ENCODE results near the gene MCHR2.

The MCHR2 gene

DNA sequence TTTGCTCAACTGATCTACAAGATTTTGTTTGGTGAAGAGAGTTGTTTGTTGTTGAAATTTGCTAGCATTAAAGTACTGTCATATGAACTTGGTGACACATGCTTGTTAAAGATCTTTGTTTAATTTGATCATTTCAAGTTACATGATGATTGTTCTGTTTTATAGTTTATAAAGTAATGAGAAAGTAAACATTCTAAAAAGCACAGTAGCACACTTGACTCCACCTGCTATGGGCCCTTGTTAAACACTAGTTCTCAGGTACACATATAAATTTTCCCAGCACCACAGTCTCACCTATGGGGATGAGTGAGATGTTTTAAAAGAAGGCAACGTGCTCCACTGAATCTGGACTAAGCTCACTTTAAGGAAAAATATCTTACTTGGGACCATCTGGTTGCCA is 14.1 kb downstream of the MCHR2 start:
- Mint-ChIP-seq H3K36me3 (ENCODE audit: low read depth) (no peaks in the 10 kb centered on the region), H3K4me1 (no peaks in the 10 kb centered on the region)

DNA sequence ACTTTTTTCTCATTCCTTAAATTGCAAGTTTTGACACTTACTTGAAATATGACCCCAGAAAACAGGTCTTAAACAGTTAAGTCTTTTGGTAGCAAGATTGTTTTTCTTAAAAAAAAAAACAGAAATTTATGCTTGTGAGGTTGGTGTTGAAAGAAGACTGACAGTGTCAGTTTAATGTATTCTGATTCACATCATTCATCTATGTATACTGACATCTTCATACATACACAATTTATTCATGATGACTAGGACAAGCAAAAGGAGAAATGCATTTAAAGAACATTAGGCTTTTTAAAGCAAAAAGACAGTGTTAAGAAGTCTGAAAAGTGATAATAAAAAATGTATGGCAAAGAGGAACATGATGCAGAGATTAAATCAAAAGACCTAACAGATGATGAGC is 27.0 kb downstream of the MCHR2 start:
- TF ChIP-seq, protein P1, sequence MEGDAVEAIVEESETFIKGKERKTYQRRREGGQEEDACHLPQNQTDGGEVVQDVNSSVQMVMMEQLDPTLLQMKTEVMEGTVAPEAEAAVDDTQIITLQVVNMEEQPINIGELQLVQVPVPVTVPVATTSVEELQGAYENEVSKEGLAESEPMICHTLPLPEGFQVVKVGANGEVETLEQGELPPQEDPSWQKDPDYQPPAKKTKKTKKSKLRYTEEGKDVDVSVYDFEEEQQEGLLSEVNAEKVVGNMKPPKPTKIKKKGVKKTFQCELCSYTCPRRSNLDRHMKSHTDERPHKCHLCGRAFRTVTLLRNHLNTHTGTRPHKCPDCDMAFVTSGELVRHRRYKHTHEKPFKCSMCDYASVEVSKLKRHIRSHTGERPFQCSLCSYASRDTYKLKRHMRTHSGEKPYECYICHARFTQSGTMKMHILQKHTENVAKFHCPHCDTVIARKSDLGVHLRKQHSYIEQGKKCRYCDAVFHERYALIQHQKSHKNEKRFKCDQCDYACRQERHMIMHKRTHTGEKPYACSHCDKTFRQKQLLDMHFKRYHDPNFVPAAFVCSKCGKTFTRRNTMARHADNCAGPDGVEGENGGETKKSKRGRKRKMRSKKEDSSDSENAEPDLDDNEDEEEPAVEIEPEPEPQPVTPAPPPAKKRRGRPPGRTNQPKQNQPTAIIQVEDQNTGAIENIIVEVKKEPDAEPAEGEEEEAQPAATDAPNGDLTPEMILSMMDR (IDR thresholded peaks at IDR 0.05): no peak
- H3K4me3 Mint-ChIP-seq: no peak overlapping the region
- H3K36me3 Mint-ChIP-seq (ENCODE audit: low read depth): no peaks in the 10 kb centered on the region
- DNase-seq: no peak
- no peak overlapping the region for H3K27ac Mint-ChIP-seq
- H3K4me1 Mint-ChIP-seq: no peaks in the 10 kb centered on the region
- peaks cover 3% of the 10 kb centered on the region for H3K9me3 Mint-ChIP-seq
- H3K27me3 Mint-ChIP-seq (ENCODE audit: low read depth, poor library complexity): no peaks in the 10 kb centered on the region

More for the DNA sequence above, 14.1 kb downstream of the MCHR2 start:
- H3K4me3 Mint-ChIP-seq: no peak overlapping the region
- peaks cover 10% of the 10 kb centered on the region for H3K9me3 Mint-ChIP-seq
- DNase-seq: no peak
- TF ChIP-seq, protein P1 (IDR thresholded peaks at IDR 0.05): no peak
- peaks cover 4% of the 10 kb centered on the region for H3K27me3 Mint-ChIP-seq (ENCODE audit: low read depth, poor library complexity)
- no peak overlapping the region for H3K27ac Mint-ChIP-seq

DNA sequence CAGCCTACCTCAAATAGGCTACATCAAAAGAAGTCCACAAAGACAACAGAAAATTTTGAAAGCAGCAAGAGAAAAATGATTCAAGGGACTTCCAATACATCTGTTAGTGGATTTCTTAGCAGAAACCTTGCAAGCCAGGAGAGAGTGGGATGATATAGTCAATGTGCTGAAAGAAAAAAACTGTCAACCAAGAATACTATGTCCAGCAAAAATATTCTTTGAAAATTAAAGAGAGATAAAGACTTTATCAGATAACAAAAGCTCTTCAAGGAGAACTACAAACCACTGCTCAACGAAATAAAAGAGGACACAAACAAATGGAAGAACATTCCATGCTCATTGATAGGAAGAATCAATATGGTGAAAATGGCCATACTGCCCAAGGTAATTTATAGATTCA is 34.0 kb downstream of the MCHR2 start:
- Mint-ChIP-seq H3K9me3 (peaks cover 33% of the 10 kb centered on the region), H3K36me3 (ENCODE audit: low read depth) (no peaks in the 10 kb centered on the region), H3K4me3 (no peak overlapping the region), H3K27me3 (ENCODE audit: low read depth, poor library complexity) (peaks cover 4% of the 10 kb centered on the region), H3K4me1 (no peaks in the 10 kb centered on the region), H3K27ac (no peak overlapping the region)
- DNase-seq: no peak
- TF ChIP-seq, protein P1 (IDR thresholded peaks at IDR 0.05): no peak

DNA sequence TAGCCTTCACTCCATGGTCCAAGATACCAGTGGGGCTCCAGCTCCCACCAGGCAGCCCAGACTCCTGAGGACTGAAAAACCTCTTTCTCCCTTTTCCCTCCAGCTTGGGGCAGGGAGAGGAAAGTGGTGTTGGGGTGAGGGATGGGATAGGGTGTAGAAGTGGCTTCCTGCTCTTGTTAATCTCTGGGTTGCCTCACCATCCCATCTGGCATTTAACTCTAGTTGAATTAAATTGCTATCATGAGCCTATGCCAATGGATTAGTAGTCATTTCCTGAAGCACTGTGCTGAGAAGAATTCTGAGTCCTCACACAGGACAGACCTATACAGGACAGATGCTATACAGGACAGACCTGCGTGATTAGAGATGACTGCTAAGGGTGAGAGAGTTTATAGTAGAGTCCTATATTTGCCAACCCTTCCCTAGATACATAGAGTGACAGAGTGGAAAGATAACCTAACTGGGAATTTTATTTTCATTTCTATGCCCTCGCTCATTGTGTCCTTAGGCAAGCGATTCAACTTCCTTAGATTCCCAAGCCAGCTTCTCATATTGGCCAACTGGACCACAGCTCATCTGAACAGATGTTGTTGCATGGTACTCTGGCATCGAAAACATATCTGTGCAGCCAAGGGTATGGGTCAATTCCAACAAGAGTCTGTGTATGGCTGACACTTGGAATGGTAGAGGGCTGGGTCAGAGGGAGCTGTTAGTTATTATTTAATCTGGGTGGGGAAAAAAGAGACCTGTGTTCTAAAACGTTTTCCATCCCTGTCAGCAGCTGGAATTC is 42.8 kb downstream of the MCHR2 start:
- no peaks in the 10 kb centered on the region for H3K9me3 Mint-ChIP-seq
- peaks cover 7% of the 10 kb centered on the region for H3K27me3 Mint-ChIP-seq (ENCODE audit: low read depth, poor library complexity)
- TF ChIP-seq, protein P1 (IDR thresholded peaks at IDR 0.05): no peak
- H3K36me3 Mint-ChIP-seq (ENCODE audit: low read depth): no peaks in the 10 kb centered on the region
- no peak overlapping the region for H3K4me3 Mint-ChIP-seq
- no peak overlapping the region for H3K27ac Mint-ChIP-seq
- DNase-seq: no peak
- no peaks in the 10 kb centered on the region for H3K4me1 Mint-ChIP-seq

DNA sequence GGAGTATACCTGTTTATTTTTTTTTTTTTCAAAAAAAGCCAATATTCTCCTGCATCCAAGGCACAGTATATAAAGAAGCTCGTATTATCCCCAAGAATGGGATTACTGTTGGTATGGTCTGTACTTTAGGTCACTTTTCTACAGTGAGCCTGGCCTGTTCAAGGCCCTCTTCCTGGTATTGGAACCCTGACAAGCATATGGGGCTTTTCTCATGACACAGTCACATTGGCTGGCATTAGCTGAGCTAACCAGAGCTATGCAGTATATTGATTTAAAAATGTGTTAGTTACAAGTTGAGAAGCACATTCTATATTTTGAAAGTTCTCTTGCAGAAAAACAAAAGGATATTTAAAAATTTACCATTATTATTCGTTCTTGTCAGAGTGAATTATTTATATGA is 48.0 kb downstream of the MCHR2 start:
- H3K9me3 Mint-ChIP-seq: no peaks in the 10 kb centered on the region
- H3K4me1 Mint-ChIP-seq: peaks cover 6% of the 10 kb centered on the region
- no peak for DNase-seq
- peaks cover 6% of the 10 kb centered on the region for H3K27me3 Mint-ChIP-seq (ENCODE audit: low read depth, poor library complexity)
- no peak overlapping the region for H3K4me3 Mint-ChIP-seq
- no peak overlapping the region for H3K27ac Mint-ChIP-seq
- TF ChIP-seq, protein P1 (IDR thresholded peaks at IDR 0.05): no peak
- H3K36me3 Mint-ChIP-seq (ENCODE audit: low read depth): no peaks in the 10 kb centered on the region

DNA sequence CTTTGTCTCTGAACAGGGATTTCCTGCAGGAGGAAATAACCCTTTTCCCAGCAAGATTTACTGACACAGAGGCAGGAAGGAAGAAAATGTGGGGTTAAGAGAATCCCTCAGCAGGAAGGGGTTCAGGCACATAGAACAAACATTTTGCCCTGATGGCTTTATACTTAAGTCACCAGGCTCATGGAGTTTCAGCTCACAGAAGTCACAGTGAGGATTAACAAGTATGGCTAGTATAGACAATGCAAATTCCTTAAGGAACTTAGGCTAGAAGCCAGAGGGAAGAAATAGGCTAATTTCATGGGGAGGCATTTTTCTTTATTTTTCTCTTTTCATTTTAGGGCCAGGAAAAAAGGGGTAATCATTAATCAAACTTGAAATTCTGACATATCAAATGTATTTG is 50.2 kb downstream of the MCHR2 start:
- H3K4me1 Mint-ChIP-seq: peaks cover 6% of the 10 kb centered on the region
- DNase-seq: no peak
- TF ChIP-seq, protein P1 (IDR thresholded peaks at IDR 0.05): no peak
- H3K27me3 Mint-ChIP-seq (ENCODE audit: low read depth, poor library complexity): peaks cover 11% of the 10 kb centered on the region
- H3K27ac Mint-ChIP-seq: peak overlapping the region; percentile 66
- no peaks in the 10 kb centered on the region for H3K9me3 Mint-ChIP-seq
- no peaks in the 10 kb centered on the region for H3K36me3 Mint-ChIP-seq (ENCODE audit: low read depth)
- H3K4me3 Mint-ChIP-seq: no peak overlapping the region

All from nephron progenitor cell (in vitro differentiated cells).